K562 (cell line): Measurements from ENCODE around the gene SRMS. TPM values are rescaled to one million over a fixed set of nuclear protein-coding genes. Genes with fewer than 3 reads are reported as not detected.

Experiments
- C11orf30 ChIP-seq: fragments of 450-650 bp; IDR thresholded peaks from 2 replicates; pipeline ENCODE4 v1.6.1; 2016; ENCODE audit warnings: low read depth, mild to moderate bottlenecking
- DNMT1 ChIP-seq: fragments of 450-650 bp; IDR thresholded peaks from 2 replicates; pipeline ENCODE4 v1.6.1; 2016; ENCODE audit warnings: antibody characterized with exemption, mild to moderate bottlenecking
- GTF2F1 ChIP-seq: IDR thresholded peaks from 2 replicates; pipeline ENCODE4 v1.6.1; 2011; ENCODE audit warnings: low read depth, low read length, improper control_type of control experiment
- MBD2 ChIP-seq: sonication (generic); IDR thresholded peaks from 2 replicates; pipeline ENCODE4 v1.6.1; 2016; ENCODE audit warnings: low read depth, borderline replicate concordance
- POLR2A ChIP-seq: fragments of 450-650 bp; conservative IDR thresholded peaks from 2 replicates; pipeline ENCODE4 v1.6.1; 2016
- POLR2G ChIP-seq: fragments of 200-400 bp; formaldehyde crosslinking; IDR thresholded peaks from 2 replicates; pipeline ENCODE4 v1.6.1; 2017; ENCODE audit warnings: low read depth, mild to moderate bottlenecking, antibody characterized with exemption, low read length, moderate library complexity
- PYGO2 ChIP-seq: fragments of 450-650 bp; IDR thresholded peaks from 2 replicates; pipeline ENCODE4 v1.6.1; 2016; ENCODE audit warnings: mild to moderate bottlenecking, missing genetic modification characterization, moderate library complexity, missing compliant biosample characterization
- RUNX1 ChIP-seq: sonication (generic); IDR thresholded peaks from 2 replicates; pipeline ENCODE4 v1.6.1; 2016; ENCODE audit warnings: antibody characterized with exemption, low read depth
- SNAPC5 ChIP-seq: fragments of 250-450 bp; sonication (Bioruptor Pico); IDR thresholded peaks from 2 replicates; pipeline ENCODE4 v1.8.0; 2021; ENCODE audit warnings: moderate library complexity, mild to moderate bottlenecking, inconsistent platforms
- SRSF9 ChIP-seq: fragments of 200-400 bp; formaldehyde crosslinking; IDR thresholded peaks from 2 replicates; pipeline ENCODE4 v1.6.1; 2017; ENCODE audit warnings: low read depth, low read length, borderline replicate concordance
- VEZF1 ChIP-seq: fragments of 200-800 bp; sonication (Bioruptor generic); IDR thresholded peaks from 2 replicates; pipeline ENCODE4 v1.6.1; 2017; ENCODE audit warnings: missing genetic modification characterization, missing compliant biosample characterization
- ZBTB17 ChIP-seq: fragments of 450-650 bp; formaldehyde crosslinking; IDR thresholded peaks from 2 replicates; pipeline ENCODE4 v1.4.0; 2020; ENCODE audit warnings: mild to moderate bottlenecking
- ZBTB40 ChIP-seq, 2 experiments: fragments of 450-650 bp in 1 of 2; sonication (generic) in 1 of 2; formaldehyde crosslinking in 1 of 2; IDR thresholded peaks; 2 replicates each; pipeline versions ENCODE4 v1.7.1 to v1.9.0; 2016 to 2022; ENCODE audit warnings: inconsistent platforms in 1 of 2, mild to moderate bottlenecking in 1 of 2, missing genetic modification reagents in 1 of 2
- ZNF584 ChIP-seq: fragments of 200-800 bp; sonication (Bioruptor generic); IDR thresholded peaks from 2 replicates; pipeline ENCODE4 v1.6.1; 2016; ENCODE audit warnings: low read depth, mild to moderate bottlenecking, missing genetic modification characterization, missing compliant biosample characterization
- ZNF740 ChIP-seq, 3 experiments: fragments of 200-800 bp in 1 of 3; sonication (Bioruptor generic) in 1 of 3; sonication (generic) in 1 of 3; formaldehyde crosslinking in 1 of 3; IDR thresholded peaks; 2 replicates each; pipeline versions ENCODE4 v1.6.1 to v1.8.0; 2016 to 2022; ENCODE audit warnings: mild to moderate bottlenecking in 2 of 3, missing compliant biosample characterization in 2 of 3, missing genetic modification characterization in 2 of 3, missing genetic modification reagents in 1 of 3
- ZNF780A ChIP-seq: fragments of 250-450 bp; sonication (Bioruptor Pico); IDR thresholded peaks from 2 replicates; pipeline ENCODE4 v1.5.0; 2021; ENCODE audit warnings: mild to moderate bottlenecking
- polyA plus RNA-seq, 8 experiments: library from polyadenylated mRNA; depleted of rRNA in 4 of 8; stranded (reverse) in 5 of 8; unstranded in 3 of 8; fragments of >200 nt; fragmentation: Nextera tagmentation in 2 of 8; fragmentation: Illumina TruSeq in 1 of 8; extraction: Ambion mirVana in 2 of 8; extraction: Trizol in 1 of 8; gene quantifications; 2 replicates each; pipeline versions ENCODE4 v1.2.1 to v1.2.3, GENCODE V29; 2011 to 2014; ENCODE audit warnings: inconsistent platforms in 1 of 8, missing spikeins in 1 of 8
- total RNA-seq, 7 experiments: library from RNA; depleted of rRNA in 6 of 7; stranded (reverse); fragments of >200 nt in 6 of 7; fragmentation: Illumina TruSeq in 2 of 7; extraction: Trizol in 2 of 7; gene quantifications; 2 replicates each; pipeline versions ENCODE4 v1.2.1 to v1.2.3, GENCODE V29; 2011 to 2021; ENCODE audit warnings: low replicate concordance in 1 of 7

The SRMS gene
- total and polyA plus RNA-seq, 9 of the 15 experiments (the other 6 are each of a cell fraction or from before 2014, with no cell fraction given), result 0.07 TPM; not detected in 8

- TF ChIP-seq ZBTB40 (IDR thresholded peaks at IDR 0.05) (no peak), ZBTB40 (CRISPR knock-in tag; IDR thresholded peaks at IDR 0.05) (no peak), C11orf30 (no peak), VEZF1 (CRISPR knock-in tag) (peak; percentile 83), SNAPC5 (CRISPR knock-in tag) (no peak), ZNF780A (CRISPR knock-in tag) (no peak), RUNX1 (no peak), PYGO2 (tag) (no peak), POLR2G (peak; percentile 55), MBD2 (peak; percentile 44; the same call in 1 of the 2 replicates), ZBTB17 (CRISPR knock-in tag) (no peak; the same call in 1 of the 2 replicates), POLR2A (peak; percentile 59; the same call in 1 of the 2 replicates), DNMT1 (no peak), ZNF584 (CRISPR knock-in tag) (no peak), ZNF740 (CRISPR knock-in tag; IDR thresholded peaks at IDR 0.05) (peak; percentile 91), ZNF740 (tag; IDR thresholded peaks at IDR 0.05) (peak in 1 of 2 experiments; percentile 91; a peak in 2 of 4 replicates), GTF2F1 (no peak), SRSF9 (no peak)
These were observed 5.8 kb upstream of the SRMS start (continued) for GRCh38 chr20:63553251-63553932.
